HCT116 (cell line): Measurements from ENCODE around the gene DNAJC7.

Experiments
- ELF1 ChIP-seq: IDR thresholded peaks from 2 replicates; pipeline ENCODE4 v1.6.1; 2012; ENCODE audit warnings: low read depth, borderline replicate concordance
- POLR2AphosphoS5 ChIP-seq: IDR thresholded peaks from 2 replicates; pipeline ENCODE4 v1.6.1; 2011; ENCODE audit warnings: mild to moderate bottlenecking, low read depth, low read length, moderate library complexity
- RAD21 ChIP-seq: IDR thresholded peaks from 2 replicates; pipeline ENCODE4 v1.6.1; 2012; ENCODE audit warnings: low read depth, mild to moderate bottlenecking
- SIN3A ChIP-seq: IDR thresholded peaks from 2 replicates; pipeline ENCODE4 v1.6.1; 2012; ENCODE audit warnings: low read depth
- ZFX ChIP-seq: fragments of 450-650 bp; IDR thresholded peaks from 2 replicates; pipeline ENCODE4 v1.6.1; 2017
- ZNF274 ChIP-seq: fragments of 200-500 bp; sonication (Bioruptor generic); IDR thresholded peaks from 2 replicates; pipeline ENCODE4 v1.6.1; 2014; ENCODE audit warnings: mild to moderate bottlenecking, low read depth, low read length, inconsistent platforms
- TF ChIP-seq, protein P1 (sequence below): IDR thresholded peaks from 2 replicates; pipeline ENCODE4 v1.6.1; 2012; ENCODE audit warnings: low read depth
- TF ChIP-seq, protein P2 (sequence below), 3 experiments: fragments of 200-600 bp in 1 of 3; sonication (generic) in 1 of 3; IDR thresholded peaks in 2 of 3; conservative IDR thresholded peaks in 1 of 3; 2 replicates each; pipeline ENCODE4 v1.5.1; 2012 to 2017; ENCODE audit warnings: low read depth in 2 of 3, low read length in 2 of 3, antibody characterized with exemption in 1 of 3, borderline replicate concordance in 1 of 3, control low read depth in 1 of 3, mild to moderate bottlenecking in 1 of 3, mixed read lengths in 1 of 3, mixed run types in 1 of 3, moderate library complexity in 1 of 3; ENCODE audit not compliant: insufficient read depth in 1 of 3
- TF ChIP-seq, protein P3 (sequence below): IDR thresholded peaks from 2 replicates; pipeline ENCODE4 v1.6.1; 2012

DNA sequence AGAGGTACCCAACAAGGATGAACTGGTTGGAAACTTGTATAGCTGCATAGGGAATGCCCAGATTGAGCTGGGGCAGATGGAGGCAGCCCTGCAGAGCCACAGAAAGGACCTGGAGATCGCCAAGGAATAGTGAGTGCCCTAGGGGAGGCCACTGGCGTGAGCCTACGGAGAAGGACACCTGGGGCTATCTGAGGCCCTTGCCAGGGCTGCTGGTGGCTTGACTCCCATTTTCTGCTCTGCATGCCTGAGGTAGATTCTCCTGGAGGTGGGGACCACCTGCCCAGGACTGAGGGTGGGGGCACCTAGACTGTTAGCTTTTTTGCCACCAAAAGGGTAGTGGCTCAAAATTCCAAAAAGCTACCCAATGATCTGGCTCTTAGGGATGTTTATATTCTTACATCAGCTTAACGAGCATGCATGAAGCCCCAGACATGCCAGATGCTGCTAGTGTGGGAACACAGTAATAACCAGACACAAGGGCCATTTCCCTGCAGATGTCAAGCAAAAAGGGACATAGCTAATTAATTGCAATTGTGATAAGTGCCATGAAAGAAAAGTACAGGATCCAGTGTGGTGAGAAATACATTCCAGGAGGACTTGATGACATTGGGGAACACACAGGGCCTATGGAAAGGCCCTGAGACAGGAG, 78.1 kb downstream of the DNAJC7 start:
- TF ChIP-seq ZFX (no peak), RAD21 (no peak), ZNF274 (no peak), POLR2AphosphoS5 (no peak), ELF1 (no peak), SIN3A (no peak)
- TF ChIP-seq, protein P1, sequence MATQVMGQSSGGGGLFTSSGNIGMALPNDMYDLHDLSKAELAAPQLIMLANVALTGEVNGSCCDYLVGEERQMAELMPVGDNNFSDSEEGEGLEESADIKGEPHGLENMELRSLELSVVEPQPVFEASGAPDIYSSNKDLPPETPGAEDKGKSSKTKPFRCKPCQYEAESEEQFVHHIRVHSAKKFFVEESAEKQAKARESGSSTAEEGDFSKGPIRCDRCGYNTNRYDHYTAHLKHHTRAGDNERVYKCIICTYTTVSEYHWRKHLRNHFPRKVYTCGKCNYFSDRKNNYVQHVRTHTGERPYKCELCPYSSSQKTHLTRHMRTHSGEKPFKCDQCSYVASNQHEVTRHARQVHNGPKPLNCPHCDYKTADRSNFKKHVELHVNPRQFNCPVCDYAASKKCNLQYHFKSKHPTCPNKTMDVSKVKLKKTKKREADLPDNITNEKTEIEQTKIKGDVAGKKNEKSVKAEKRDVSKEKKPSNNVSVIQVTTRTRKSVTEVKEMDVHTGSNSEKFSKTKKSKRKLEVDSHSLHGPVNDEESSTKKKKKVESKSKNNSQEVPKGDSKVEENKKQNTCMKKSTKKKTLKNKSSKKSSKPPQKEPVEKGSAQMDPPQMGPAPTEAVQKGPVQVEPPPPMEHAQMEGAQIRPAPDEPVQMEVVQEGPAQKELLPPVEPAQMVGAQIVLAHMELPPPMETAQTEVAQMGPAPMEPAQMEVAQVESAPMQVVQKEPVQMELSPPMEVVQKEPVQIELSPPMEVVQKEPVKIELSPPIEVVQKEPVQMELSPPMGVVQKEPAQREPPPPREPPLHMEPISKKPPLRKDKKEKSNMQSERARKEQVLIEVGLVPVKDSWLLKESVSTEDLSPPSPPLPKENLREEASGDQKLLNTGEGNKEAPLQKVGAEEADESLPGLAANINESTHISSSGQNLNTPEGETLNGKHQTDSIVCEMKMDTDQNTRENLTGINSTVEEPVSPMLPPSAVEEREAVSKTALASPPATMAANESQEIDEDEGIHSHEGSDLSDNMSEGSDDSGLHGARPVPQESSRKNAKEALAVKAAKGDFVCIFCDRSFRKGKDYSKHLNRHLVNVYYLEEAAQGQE, result no peak
- TF ChIP-seq, protein P2, sequence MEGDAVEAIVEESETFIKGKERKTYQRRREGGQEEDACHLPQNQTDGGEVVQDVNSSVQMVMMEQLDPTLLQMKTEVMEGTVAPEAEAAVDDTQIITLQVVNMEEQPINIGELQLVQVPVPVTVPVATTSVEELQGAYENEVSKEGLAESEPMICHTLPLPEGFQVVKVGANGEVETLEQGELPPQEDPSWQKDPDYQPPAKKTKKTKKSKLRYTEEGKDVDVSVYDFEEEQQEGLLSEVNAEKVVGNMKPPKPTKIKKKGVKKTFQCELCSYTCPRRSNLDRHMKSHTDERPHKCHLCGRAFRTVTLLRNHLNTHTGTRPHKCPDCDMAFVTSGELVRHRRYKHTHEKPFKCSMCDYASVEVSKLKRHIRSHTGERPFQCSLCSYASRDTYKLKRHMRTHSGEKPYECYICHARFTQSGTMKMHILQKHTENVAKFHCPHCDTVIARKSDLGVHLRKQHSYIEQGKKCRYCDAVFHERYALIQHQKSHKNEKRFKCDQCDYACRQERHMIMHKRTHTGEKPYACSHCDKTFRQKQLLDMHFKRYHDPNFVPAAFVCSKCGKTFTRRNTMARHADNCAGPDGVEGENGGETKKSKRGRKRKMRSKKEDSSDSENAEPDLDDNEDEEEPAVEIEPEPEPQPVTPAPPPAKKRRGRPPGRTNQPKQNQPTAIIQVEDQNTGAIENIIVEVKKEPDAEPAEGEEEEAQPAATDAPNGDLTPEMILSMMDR (IDR thresholded peaks at IDR 0.05 in 2 of 3, conservative IDR thresholded peaks at IDR 0.05 in 1 of 3; ENCODE audit: borderline replicate concordance in 1 of 3, insufficient read depth in 1 of 3, low read depth in 2 of 3, low read length in 2 of 3), result no peak
- TF ChIP-seq, protein P3, sequence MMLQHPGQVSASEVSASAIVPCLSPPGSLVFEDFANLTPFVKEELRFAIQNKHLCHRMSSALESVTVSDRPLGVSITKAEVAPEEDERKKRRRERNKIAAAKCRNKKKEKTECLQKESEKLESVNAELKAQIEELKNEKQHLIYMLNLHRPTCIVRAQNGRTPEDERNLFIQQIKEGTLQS, result no peak
